Body of pancreas (tissue), 4 donors: ENCODE measurements around the gene STAMBPL1. TPM values are rescaled to one million over a fixed set of nuclear protein-coding genes. Genes with fewer than 3 reads are reported as not detected.
"Not testable (repeated sequence)": the region's sequence is repeated elsewhere in the genome, so short reads cannot be mapped to it uniquely, and the experiment has no call there.

Experiments
- ATAC-seq: fragments of 150-250 bp; one replicate; pipeline ENCODE4 v1.9.1; 2016
- DNase-seq, 4 donors: peaks; one replicate each; pipeline ENCODE4 v3.0.0-alpha.2; 2019
- H3K27ac ChIP-seq, 4 donors: fragments of 200-600 bp; sonication (generic); 1 replicate in 3 of 4; 2 replicates in 1 of 4; pipeline versions ENCODE4 v1.5.1 to v1.6.1; 2016 to 2019; ENCODE audit warnings: mild to moderate bottlenecking in 1 of 4, mixed read lengths in 1 of 4, moderate library complexity in 1 of 4
- H3K27me3 ChIP-seq, 2 donors: fragments of 200-600 bp; sonication (generic); one replicate each; pipeline ENCODE4 v1.6.0; 2016; ENCODE audit warnings: mild to moderate bottlenecking in 1 of 2
- H3K36me3 ChIP-seq, 2 donors: fragments of 200-600 bp; sonication (generic); replicated peaks in 1 of 2; 2 replicates each; pipeline ENCODE4 v1.5.1; 2016; ENCODE audit warnings: low read depth in 2 of 2; ENCODE audit not compliant: insufficient read depth in 1 of 2
- H3K4me1 ChIP-seq: fragments of 200-600 bp; sonication (generic); one replicate; pipeline ENCODE4 v1.6.0; 2016
- H3K4me3 ChIP-seq, 2 donors: fragments of 200-600 bp; sonication (generic); 1 replicate in 1 of 2; 2 replicates in 1 of 2; pipeline ENCODE4 v1.5.1; 2016 to 2019
- H3K9me3 ChIP-seq, 3 donors: fragments of 200-600 bp; sonication (generic); 1 replicate in 2 of 3; 2 replicates in 1 of 3; pipeline ENCODE4 v1.5.1; 2016
- CTCF ChIP-seq, 7 experiments: fragments of 450-650 bp in 4 of 7; fragments of 200-600 bp in 3 of 7; sonication (generic) in 3 of 7; IDR thresholded peaks; one replicate each; pipeline ENCODE4 v1.5.1; 2016 to 2019; ENCODE audit warnings: antibody characterized with exemption in 7 of 7
- POLR2A ChIP-seq, 3 donors: fragments of 450-650 bp; IDR thresholded peaks; one replicate each; pipeline ENCODE4 v1.6.1; 2016; ENCODE audit warnings: antibody characterized with exemption in 3 of 3, mild to moderate bottlenecking in 2 of 3
- WGBS, 2 donors: methylation state at CpG; one replicate each; pipeline ENCODE4 v1.1.5; 2017; 5-methylcytosine and 5-hydroxymethylcytosine counted together
- intact Hi-C: fragments of 100-400 bp; cut with DNase I; formaldehyde crosslinking; loops from one replicate; pipeline ENCODE4 v1.15.1; 2023
- total RNA-seq, 2 donors: library from RNA; depleted of rRNA; stranded (reverse); fragments of >200 nt; gene quantifications; one replicate each; pipeline ENCODE4 v1.1.0, GENCODE V29; 2016

Gene STAMBPL1
- total RNA-seq, 2 donors from 2014 or later: 10.1 to 26.7 TPM

GRCh38 chr10:88833156-88833555 is 46.9 kb upstream of the STAMBPL1 start:
- TF ChIP-seq CTCF (IDR thresholded peaks at IDR 0.05) (no peak), POLR2A (IDR thresholded peaks at IDR 0.05) (no peak)
- H3K4me3 ChIP-seq: no peak overlapping the region
- 83 to 87% methylated on average over 2 of the region's 2 CpGs for WGBS, 2 donors
- H3K27ac ChIP-seq: no peak overlapping the region
- no peaks in the 10 kb centered on the region for H3K4me1 ChIP-seq
- ATAC-seq (no peak), DNase-seq (no peak)
- intact Hi-C loops: no loop called here
- H3K9me3 ChIP-seq: no peaks in the 10 kb centered on the region
- H3K27me3 ChIP-seq: no peaks in the 10 kb centered on the region
- no peaks in the 10 kb centered on the region for H3K36me3 ChIP-seq

GRCh38 chr10:88833723-88834122 is 46.3 kb upstream of the STAMBPL1 start:
- DNase-seq: no peak
- 49 to 58% methylated on average over 2 of the region's 2 CpGs for WGBS, 2 donors

GRCh38 chr10:88835096-88835909 is 44.7 kb upstream of the STAMBPL1 start:
- peak; percentile 87 to 89 (median 88) for DNase-seq
- intact Hi-C loops: loop anchor here (5.0 kb wide), 1 partner anchor 97 kb away; no protein-coding TSS in a partner anchor
- WGBS, 2 donors: 11 to 13% methylated on average over 10 of the region's 10 CpGs

More at GRCh38 chr10:88833723-88834122, 46.3 kb upstream of the STAMBPL1 start:
- Histone ChIP-seq H3K4me3 (no peak overlapping the region), H3K27me3 (no peaks in the 10 kb centered on the region), H3K9me3 (no peaks in the 10 kb centered on the region), H3K4me1 (no peaks in the 10 kb centered on the region), H3K36me3 (no peaks in the 10 kb centered on the region), H3K27ac (no peak overlapping the region)
- ATAC-seq: no peak
- intact Hi-C loops: no loop called here
- TF ChIP-seq CTCF (IDR thresholded peaks at IDR 0.05) (no peak), POLR2A (IDR thresholded peaks at IDR 0.05) (no peak)

GRCh38 chr10:88835910-88836221 is 44.2 kb upstream of the STAMBPL1 start:
- no peaks in the 10 kb centered on the region for H3K9me3 ChIP-seq
- no peak for ATAC-seq
- H3K4me3 ChIP-seq: no peak overlapping the region
- intact Hi-C loops: loop anchor here (5.0 kb wide), 1 partner anchor 96 kb away; no protein-coding TSS in a partner anchor
- no peak for TF ChIP-seq CTCF (IDR thresholded peaks at IDR 0.05)
- no peaks in the 10 kb centered on the region for H3K36me3 ChIP-seq
- 12% methylated on average over 2 of the region's 2 CpGs for WGBS, 2 donors
- no peak overlapping the region for H3K27ac ChIP-seq
- peaks cover 20% of the 10 kb centered on the region for H3K4me1 ChIP-seq
- DNase-seq: no peak
- H3K27me3 ChIP-seq: no peaks in the 10 kb centered on the region

More at GRCh38 chr10:88835096-88835909, 44.7 kb upstream of the STAMBPL1 start:
- no peak overlapping the region for H3K4me3 ChIP-seq
- peak; percentile 90 for ATAC-seq
- no peak overlapping the region for H3K27ac ChIP-seq
- no peaks in the 10 kb centered on the region for H3K9me3 ChIP-seq
- no peaks in the 10 kb centered on the region for H3K27me3 ChIP-seq
- TF ChIP-seq CTCF (IDR thresholded peaks at IDR 0.05) (peak; percentile 70 to 96 (median 91)), POLR2A (IDR thresholded peaks at IDR 0.05) (no peak)
- H3K36me3 ChIP-seq: no peaks in the 10 kb centered on the region
- H3K4me1 ChIP-seq: peaks cover 14% of the 10 kb centered on the region

GRCh38 chr10:88837632-88838031 is 42.4 kb upstream of the STAMBPL1 start:
- H3K9me3 ChIP-seq, ATAC-seq, DNase-seq, H3K27ac ChIP-seq, H3K4me3 ChIP-seq, H3K27me3 ChIP-seq, H3K36me3 ChIP-seq: not testable (repeated sequence)
- H3K4me1 ChIP-seq: peaks cover 29% of the 10 kb centered on the region
- intact Hi-C loops: loop anchor here (5.0 kb wide), 1 partner anchor 95 kb away; no protein-coding TSS in a partner anchor
